Neural cell (in vitro differentiated cells): ENCODE measurements around the gene IFFO2.

Experiments used
- CTCF ChIP-seq: fragments of 450-650 bp; IDR thresholded peaks from 2 replicates; pipeline ENCODE4 v1.5.1; 2014; ENCODE audit warnings: antibody characterized with exemption, mild to moderate bottlenecking, moderate library complexity; ENCODE audit not compliant: poor library complexity, severe bottlenecking
- EP300 ChIP-seq: fragments of 450-650 bp; conservative IDR thresholded peaks from 2 replicates; pipeline ENCODE4 v1.6.1; 2014; ENCODE audit warnings: antibody characterized with exemption, mild to moderate bottlenecking, moderate library complexity; ENCODE audit not compliant: poor library complexity, severe bottlenecking
- EZH2 ChIP-seq: fragments of 200-600, 300-800 bp; shearing (Covaris generic), sonication (generic); IDR thresholded peaks from 2 replicates; pipeline ENCODE4 v1.6.1; 2014; ENCODE audit warnings: antibody characterized with exemption, low read length, borderline replicate concordance, mild to moderate bottlenecking; ENCODE audit not compliant: insufficient read depth, poor library complexity, severe bottlenecking
- MXI1 ChIP-seq: fragments of 450-650 bp; conservative IDR thresholded peaks from 2 replicates; pipeline ENCODE4 v1.6.1; 2014; ENCODE audit warnings: antibody characterized with exemption, mild to moderate bottlenecking; ENCODE audit not compliant: poor library complexity, severe bottlenecking
- POLR2AphosphoS5 ChIP-seq: IDR thresholded peaks from 2 replicates; pipeline ENCODE4 v1.6.1; 2012
- REST ChIP-seq: IDR thresholded peaks from 2 replicates; pipeline ENCODE4 v1.6.1; 2012; ENCODE audit warnings: borderline replicate concordance
- SMC3 ChIP-seq: fragments of 450-650 bp; conservative IDR thresholded peaks from 2 replicates; pipeline ENCODE4 v1.6.1; 2014; ENCODE audit warnings: antibody characterized with exemption, mild to moderate bottlenecking, moderate library complexity; ENCODE audit not compliant: poor library complexity
- TAF1 ChIP-seq: IDR thresholded peaks from 2 replicates; pipeline ENCODE4 v1.6.1; 2012; ENCODE audit warnings: low read depth

GRCh38 chr1:18997508-18997907 is 41.0 kb upstream of the IFFO2 start:
- TF ChIP-seq CTCF: no peak
- TF ChIP-seq REST: no peak
- TF ChIP-seq MXI1: no peak
- TF ChIP-seq TAF1: no peak
- TF ChIP-seq EZH2: no peak
- no peak for TF ChIP-seq POLR2AphosphoS5
- TF ChIP-seq EP300: no peak
- TF ChIP-seq SMC3: no peak
